Stomach smooth muscle (tissue), 2 donors: ENCODE measurements around the gene EFCAB12.
"Not testable (repeated sequence)": the region's sequence is repeated elsewhere in the genome, so short reads cannot be mapped to it uniquely, and the experiment has no call there.

Experiments
- H3K27ac ChIP-seq: one replicate; pipeline ENCODE4 v1.7.0; 2013; ENCODE audit warnings: mild to moderate bottlenecking, low read length, inconsistent platforms
- H3K27me3 ChIP-seq, 2 donors: one replicate each; pipeline ENCODE4 v1.7.0; 2013; ENCODE audit warnings: low read length in 2 of 2; ENCODE audit not compliant: insufficient read depth in 2 of 2, control insufficient read depth in 1 of 2
- H3K36me3 ChIP-seq, 2 donors: one replicate each; pipeline ENCODE4 v1.7.0; 2013; ENCODE audit warnings: low read length in 2 of 2; ENCODE audit not compliant: control insufficient read depth in 2 of 2, insufficient read depth in 2 of 2
- H3K4me1 ChIP-seq: one replicate; pipeline ENCODE4 v1.7.0; 2013; ENCODE audit warnings: low read length; ENCODE audit not compliant: control insufficient read depth, insufficient read depth
- H3K4me3 ChIP-seq, 2 donors: one replicate each; pipeline ENCODE4 v1.7.0; 2013; ENCODE audit warnings: low read length in 2 of 2
- H3K9ac ChIP-seq, 2 donors: one replicate each; pipeline ENCODE4 v1.7.0; 2013; ENCODE audit warnings: low read length in 2 of 2, mild to moderate bottlenecking in 1 of 2
- H3K9me3 ChIP-seq, 2 donors: one replicate each; pipeline ENCODE4 v1.7.0; 2013; ENCODE audit warnings: low read length in 2 of 2; ENCODE audit not compliant: control insufficient read depth in 2 of 2
- donor health status: healthy.
- donor health status: Pancreatic carcinoma.

EFCAB12 gene

GRCh38 chr3:129366312-129366831 lies 62.1 kb downstream of the EFCAB12 start:
- H3K27me3 ChIP-seq = no peaks in the 10 kb centered on the region
- no peak overlapping the region for H3K4me3 ChIP-seq
- no peak overlapping the region for H3K9ac ChIP-seq
- H3K9me3 ChIP-seq = no peaks in the 10 kb centered on the region
- no peak overlapping the region for H3K27ac ChIP-seq
- no peaks in the 10 kb centered on the region for H3K36me3 ChIP-seq
- no peaks in the 10 kb centered on the region for H3K4me1 ChIP-seq

- H3K27ac ChIP-seq = no peak overlapping the region
- no peaks in the 10 kb centered on the region for H3K9me3 ChIP-seq
- H3K4me1 ChIP-seq = no peaks in the 10 kb centered on the region
- no peak overlapping the region for H3K9ac ChIP-seq
- H3K4me3 ChIP-seq = no peak overlapping the region
- no peaks in the 10 kb centered on the region for H3K36me3 ChIP-seq
- H3K27me3 ChIP-seq = no peaks in the 10 kb centered on the region
Measured at GRCh38 chr3:129365296-129366136, 62.9 kb downstream of the EFCAB12 start.

GRCh38 chr3:129364811-129365210 lies 63.6 kb downstream of the EFCAB12 start:
- not testable (repeated sequence) for H3K36me3 ChIP-seq, H3K9me3 ChIP-seq, H3K27ac ChIP-seq, H3K27me3 ChIP-seq, H3K9ac ChIP-seq, H3K4me1 ChIP-seq, H3K4me3 ChIP-seq

GRCh38 chr3:129363356-129363755 lies 65.1 kb downstream of the EFCAB12 start:
- H3K4me3 ChIP-seq, H3K4me1 ChIP-seq, H3K9me3 ChIP-seq, H3K36me3 ChIP-seq, H3K27ac ChIP-seq, H3K9ac ChIP-seq, H3K27me3 ChIP-seq: not testable (repeated sequence)

- peaks cover 3 to 9% of the 10 kb centered on the region in 2 donors for H3K27me3 ChIP-seq
- no peak overlapping the region for H3K9ac ChIP-seq
- no peaks in the 10 kb centered on the region for H3K36me3 ChIP-seq
- no peak overlapping the region for H3K27ac ChIP-seq
- H3K9me3 ChIP-seq = no peaks in the 10 kb centered on the region
- H3K4me3 ChIP-seq = no peak overlapping the region
- no peaks in the 10 kb centered on the region for H3K4me1 ChIP-seq
Measured at GRCh38 chr3:129360705-129361460, 67.6 kb downstream of the EFCAB12 start.

- Histone ChIP-seq H3K9ac (no peak overlapping the region), H3K36me3 (no peaks in the 10 kb centered on the region), H3K27ac (no peak overlapping the region), H3K9me3 (no peaks in the 10 kb centered on the region), H3K4me1 (no peaks in the 10 kb centered on the region), H3K4me3 (no peak overlapping the region), H3K27me3 (peaks cover 3 to 9% of the 10 kb centered on the region in 2 donors)
Measured at GRCh38 chr3:129360171-129360611, 68.2 kb downstream of the EFCAB12 start.

- Histone ChIP-seq H3K36me3 (no peaks in the 10 kb centered on the region), H3K27me3 (peaks cover 3 to 9% of the 10 kb centered on the region in 2 donors), H3K4me3 (no peak overlapping the region), H3K4me1 (no peaks in the 10 kb centered on the region), H3K27ac (no peak overlapping the region), H3K9ac (no peak overlapping the region), H3K9me3 (no peaks in the 10 kb centered on the region)
Measured at GRCh38 chr3:129358772-129359371, 69.6 kb downstream of the EFCAB12 start.

- Histone ChIP-seq H3K9ac (no peak overlapping the region), H3K4me1 (no peaks in the 10 kb centered on the region), H3K4me3 (no peak overlapping the region), H3K27me3 (peaks cover 3 to 9% of the 10 kb centered on the region in 2 donors), H3K27ac (no peak overlapping the region), H3K9me3 (no peaks in the 10 kb centered on the region), H3K36me3 (no peaks in the 10 kb centered on the region)
Measured at GRCh38 chr3:129358177-129358771, 70.2 kb downstream of the EFCAB12 start.

- H3K4me1 ChIP-seq = no peaks in the 10 kb centered on the region
- no peak overlapping the region for H3K4me3 ChIP-seq
- no peak overlapping the region for H3K9ac ChIP-seq
- H3K27ac ChIP-seq = no peak overlapping the region
- H3K27me3 ChIP-seq = peaks cover 3 to 9% of the 10 kb centered on the region in 2 donors
- no peaks in the 10 kb centered on the region for H3K9me3 ChIP-seq
- no peaks in the 10 kb centered on the region for H3K36me3 ChIP-seq
Measured at GRCh38 chr3:129357616-129358015, 70.8 kb downstream of the EFCAB12 start.

- H3K36me3 ChIP-seq = no peaks in the 10 kb centered on the region
- H3K9me3 ChIP-seq = no peaks in the 10 kb centered on the region
- H3K9ac ChIP-seq = no peak overlapping the region
- no peaks in the 10 kb centered on the region for H3K4me1 ChIP-seq
- no peak overlapping the region for H3K27ac ChIP-seq
- H3K27me3 ChIP-seq = peaks cover 3 to 9% of the 10 kb centered on the region in 2 donors
- H3K4me3 ChIP-seq = no peak overlapping the region
Measured at GRCh38 chr3:129356756-129357425, 71.5 kb downstream of the EFCAB12 start.
